Measurements from ENCODE around the gene MAST2. TPM values are rescaled to one million over a fixed set of nuclear protein-coding genes. Genes with fewer than 3 reads are reported as not detected.

Gene MAST2
- total and polyA plus RNA-seq, 9 of the 15 experiments (the other 6 are each of a cell fraction or from before 2014, with no cell fraction given), result 0.73 to 32.0 (median 17.8) TPM

GRCh38 chr1:45840704-45841103 lies 37.3 kb downstream of the MAST2 start (continued):
- TF ChIP-seq MAFG (tag; conservative IDR thresholded peaks at IDR 0.05) (peak; percentile 41; the same call in 1 of the 2 replicates), RCOR1 (IDR thresholded peaks at IDR 0.05; ENCODE audit: borderline replicate concordance in 1 of 2, low read depth in 2 of 2, low read length in 2 of 2) (peak in 1 of 2 experiments; percentile 35; a peak in 1 of 4 replicates), NFE2 (IDR thresholded peaks at IDR 0.05; ENCODE audit: low read depth) (peak; percentile 76), ATF7 (IDR thresholded peaks at IDR 0.05) (no peak), ZNF316 (IDR thresholded peaks at IDR 0.05) (peak; percentile 57), CTBP1 (IDR thresholded peaks at IDR 0.05; ENCODE audit: borderline replicate concordance) (peak; percentile 66; the same call in 1 of the 2 replicates), C11orf30 (IDR thresholded peaks at IDR 0.05; ENCODE audit: low read depth) (peak; percentile 69), JUND (IDR thresholded peaks at IDR 0.05; ENCODE audit: borderline replicate concordance, low read depth, low read length) (no peak), JUND (tag; IDR thresholded peaks at IDR 0.05; ENCODE audit: borderline replicate concordance, low read depth, low read length) (0 out of 3 replicates have a peak, but pooled peaks have one; percentile 11)

GRCh38 chr1:45842786-45843185 lies 39.4 kb downstream of the MAST2 start:
- no TSS peak for BruUV-seq (replicated peaks)
- Histone ChIP-seq H2AFZ (ENCODE audit: low read depth, low read length) (no peak overlapping the region), H3K27me3 (ENCODE audit: control insufficient read depth in 2 of 2, insufficient read depth in 2 of 2, low read length in 2 of 2) (no peaks in the 10 kb centered on the region), H3K27ac (ENCODE audit: extremely low read depth, low read depth, low read length) (no peak overlapping the region), H3K36me3 (ENCODE audit: control insufficient read depth, insufficient read depth, low read length) (no peaks in the 10 kb centered on the region), H3K79me2 (ENCODE audit: control insufficient read depth, insufficient read depth, low read length) (peaks cover 3% of the 10 kb centered on the region; the same call in 1 of the 3 replicates), H3K9me1 (ENCODE audit: control insufficient read depth, insufficient read depth, low read length) (no peaks in the 10 kb centered on the region), H3K9me3 (replicated peaks; ENCODE audit: control insufficient read depth, insufficient read depth, low read depth, low read length) (no peaks in the 10 kb centered on the region), H4K20me1 (replicated peaks; ENCODE audit: control insufficient read depth, insufficient read depth, low read length) (no peaks in the 10 kb centered on the region), H3K9ac (ENCODE audit: insufficient read depth in 1 of 2, low read depth in 2 of 2, low read length in 2 of 2) (no peak overlapping the region), H3K4me2 (ENCODE audit: insufficient read depth, low read length) (no peak overlapping the region), H3K4me3 (no peak overlapping the region), H3K4me1 (replicated peaks in 1 of 2; ENCODE audit: control insufficient read depth in 2 of 2, insufficient read depth in 2 of 2, low read length in 2 of 2) (peaks cover 0 to 3% of the 10 kb centered on the region in 2 experiments; a peak in 2 of 5 replicates)
- CTCF ChIA-PET (ENCODE audit: low intra/inter-chr PET ratio), result no interaction called here
- intact Hi-C loops (cut with micrococcal nuclease), result loop anchor here (2.0 to 5.0 kb wide), 2 partner anchors 90 to 156 kb away; partner anchors contain the start of genes GPBP1L1 and IPP
- DNase-seq (ENCODE audit: extremely low read depth in 1 of 4, low spot score in 3 of 4) (no peak), FAIRE-seq (no peak), ATAC-seq (no peak)
- WGBS (ENCODE audit: insufficient coverage, low coverage, missing lambda C conversion rate), result 78% methylated on average over 1 of the region's 1 CpG
- POLR2A ChIA-PET, result interaction anchor here (1.2 to 2.0 kb wide), 4 partner anchors 12 to 197 kb away, joined by 3 to 6 read pairs (median 4); partner anchors contain the start of gene GPBP1L1
- TF ChIP-seq PRMT5 (CRISPR knock-in tag; IDR thresholded peaks at IDR 0.05) (no peak), MCM7 (IDR thresholded peaks at IDR 0.05) (no peak), CBFA2T2 (conservative IDR thresholded peaks at IDR 0.05) (no peak), MTA3 (IDR thresholded peaks at IDR 0.05; ENCODE audit: borderline replicate concordance) (no peak), ETV6 (IDR thresholded peaks at IDR 0.05; ENCODE audit: borderline replicate concordance in 1 of 2, low read depth in 2 of 2, low read length in 1 of 2) (no peak), ETV6 (CRISPR knock-in tag; IDR thresholded peaks at IDR 0.05; ENCODE audit: borderline replicate concordance) (no peak), STAG1 (CRISPR knock-in tag; IDR thresholded peaks at IDR 0.05; ENCODE audit: borderline replicate concordance) (no peak), HDAC3 (IDR thresholded peaks at IDR 0.05; ENCODE audit: borderline replicate concordance, partially characterized antibody) (no peak)
- in situ Hi-C loops (cut with MboI), result no loop called here
